Measurements from ENCODE around the gene AKNAD1.

The AKNAD1 gene

GRCh38 chr1:108854221-108855019 is 2.5 kb downstream of the AKNAD1 start:
- no peak for DNase-seq (ENCODE audit: low spot score)
- Mint-ChIP-seq H3K27me3 (ENCODE audit: low read depth) (peaks cover 40% of the 10 kb centered on the region), H3K4me1 (ENCODE audit: low read depth) (peaks cover 36% of the 10 kb centered on the region), H3K4me3 (no peak overlapping the region), H3K9me3 (no peaks in the 10 kb centered on the region), H3K27ac (no peak overlapping the region), H3K36me3 (ENCODE audit: low read depth) (no peaks in the 10 kb centered on the region)

GRCh38 chr1:108852221-108852975 is 4.5 kb downstream of the AKNAD1 start:
- no peaks in the 10 kb centered on the region for H3K36me3 Mint-ChIP-seq (ENCODE audit: low read depth)
- H3K27ac Mint-ChIP-seq = peak overlapping the region; percentile 6
- no peaks in the 10 kb centered on the region for H3K9me3 Mint-ChIP-seq
- H3K27me3 Mint-ChIP-seq (ENCODE audit: low read depth) = peaks cover 39% of the 10 kb centered on the region
- peak overlapping the region; percentile 63 for H3K4me3 Mint-ChIP-seq
- peaks cover 27% of the 10 kb centered on the region for H3K4me1 Mint-ChIP-seq (ENCODE audit: low read depth)
- DNase-seq (ENCODE audit: low spot score) = no peak

GRCh38 chr1:108851567-108851966 is 5.3 kb downstream of the AKNAD1 start:
- H3K9me3 Mint-ChIP-seq = no peaks in the 10 kb centered on the region
- DNase-seq (ENCODE audit: low spot score) = no peak
- H3K36me3 Mint-ChIP-seq (ENCODE audit: low read depth) = no peaks in the 10 kb centered on the region
- H3K4me3 Mint-ChIP-seq = no peak overlapping the region
- no peak overlapping the region for H3K27ac Mint-ChIP-seq
- peaks cover 26% of the 10 kb centered on the region for H3K4me1 Mint-ChIP-seq (ENCODE audit: low read depth)
- H3K27me3 Mint-ChIP-seq (ENCODE audit: low read depth) = peaks cover 37% of the 10 kb centered on the region

GRCh38 chr1:108850929-108851328 is 6.0 kb downstream of the AKNAD1 start:
- no peak overlapping the region for H3K27ac Mint-ChIP-seq
- peaks cover 25% of the 10 kb centered on the region for H3K4me1 Mint-ChIP-seq (ENCODE audit: low read depth)
- no peak overlapping the region for H3K4me3 Mint-ChIP-seq
- DNase-seq (ENCODE audit: low spot score) = no peak
- peaks cover 33% of the 10 kb centered on the region for H3K27me3 Mint-ChIP-seq (ENCODE audit: low read depth)
- H3K36me3 Mint-ChIP-seq (ENCODE audit: low read depth) = no peaks in the 10 kb centered on the region
- H3K9me3 Mint-ChIP-seq = no peaks in the 10 kb centered on the region

- Mint-ChIP-seq H3K4me3 (no peak overlapping the region), H3K27ac (no peak overlapping the region), H3K9me3 (no peaks in the 10 kb centered on the region), H3K27me3 (ENCODE audit: low read depth) (peaks cover 23% of the 10 kb centered on the region), H3K4me1 (ENCODE audit: low read depth) (peaks cover 20% of the 10 kb centered on the region), H3K36me3 (ENCODE audit: low read depth) (no peaks in the 10 kb centered on the region)
- DNase-seq (ENCODE audit: low spot score) = no peak
These were observed 8.1 kb downstream of the AKNAD1 start for GRCh38 chr1:108848806-108849205.

GRCh38 chr1:108847494-108847893 is 9.4 kb downstream of the AKNAD1 start:
- no peak overlapping the region for H3K27ac Mint-ChIP-seq
- H3K27me3 Mint-ChIP-seq (ENCODE audit: low read depth) = peaks cover 27% of the 10 kb centered on the region
- no peaks in the 10 kb centered on the region for H3K9me3 Mint-ChIP-seq
- no peaks in the 10 kb centered on the region for H3K36me3 Mint-ChIP-seq (ENCODE audit: low read depth)
- no peak overlapping the region for H3K4me3 Mint-ChIP-seq
- peaks cover 16% of the 10 kb centered on the region for H3K4me1 Mint-ChIP-seq (ENCODE audit: low read depth)
- no peak for DNase-seq (ENCODE audit: low spot score)

- Mint-ChIP-seq H3K4me3 (no peak overlapping the region), H3K4me1 (ENCODE audit: low read depth) (peaks cover 4% of the 10 kb centered on the region), H3K27ac (no peak overlapping the region), H3K27me3 (ENCODE audit: low read depth) (peaks cover 35% of the 10 kb centered on the region), H3K36me3 (ENCODE audit: low read depth) (no peaks in the 10 kb centered on the region), H3K9me3 (no peaks in the 10 kb centered on the region)
- no peak for DNase-seq (ENCODE audit: low spot score)
These were observed 10.9 kb downstream of the AKNAD1 start for GRCh38 chr1:108845991-108846390.

- no peak for DNase-seq (ENCODE audit: low spot score)
These were observed 11.4 kb downstream of the AKNAD1 start for GRCh38 chr1:108845446-108845845.

GRCh38 chr1:108843390-108844137 is 13.3 kb downstream of the AKNAD1 start:
- H3K4me3 Mint-ChIP-seq = no peak overlapping the region
- peaks cover 2% of the 10 kb centered on the region for H3K4me1 Mint-ChIP-seq (ENCODE audit: low read depth)
- H3K27ac Mint-ChIP-seq = no peak overlapping the region
- H3K27me3 Mint-ChIP-seq (ENCODE audit: low read depth) = peaks cover 37% of the 10 kb centered on the region
- no peaks in the 10 kb centered on the region for H3K36me3 Mint-ChIP-seq (ENCODE audit: low read depth)
- no peak for DNase-seq (ENCODE audit: low spot score)
- H3K9me3 Mint-ChIP-seq = no peaks in the 10 kb centered on the region

More at GRCh38 chr1:108845446-108845845, 11.4 kb downstream of the AKNAD1 start:
- Mint-ChIP-seq H3K9me3 (no peaks in the 10 kb centered on the region), H3K27ac (no peak overlapping the region), H3K27me3 (ENCODE audit: low read depth) (peaks cover 35% of the 10 kb centered on the region), H3K4me3 (no peak overlapping the region), H3K36me3 (ENCODE audit: low read depth) (no peaks in the 10 kb centered on the region), H3K4me1 (ENCODE audit: low read depth) (peaks cover 2% of the 10 kb centered on the region)

GRCh38 chr1:108842525-108843181 is 14.2 kb downstream of the AKNAD1 start:
- H3K36me3 Mint-ChIP-seq (ENCODE audit: low read depth) = no peaks in the 10 kb centered on the region
- H3K9me3 Mint-ChIP-seq = no peaks in the 10 kb centered on the region
- no peak overlapping the region for H3K4me3 Mint-ChIP-seq
- DNase-seq (ENCODE audit: low spot score) = no peak
- no peak overlapping the region for H3K27ac Mint-ChIP-seq
- H3K4me1 Mint-ChIP-seq (ENCODE audit: low read depth) = peaks cover 2% of the 10 kb centered on the region
- peaks cover 39% of the 10 kb centered on the region for H3K27me3 Mint-ChIP-seq (ENCODE audit: low read depth)

- no peaks in the 10 kb centered on the region for H3K9me3 Mint-ChIP-seq
- no peak for DNase-seq (ENCODE audit: low spot score)
- peaks cover 2% of the 10 kb centered on the region for H3K4me1 Mint-ChIP-seq (ENCODE audit: low read depth)
- no peak overlapping the region for H3K27ac Mint-ChIP-seq
- no peaks in the 10 kb centered on the region for H3K36me3 Mint-ChIP-seq (ENCODE audit: low read depth)
- no peak overlapping the region for H3K4me3 Mint-ChIP-seq
- H3K27me3 Mint-ChIP-seq (ENCODE audit: low read depth) = peaks cover 39% of the 10 kb centered on the region
These were observed 15.2 kb downstream of the AKNAD1 start for GRCh38 chr1:108841703-108842102.

- Mint-ChIP-seq H3K4me1 (ENCODE audit: low read depth) (peaks cover 9% of the 10 kb centered on the region), H3K9me3 (no peaks in the 10 kb centered on the region), H3K36me3 (ENCODE audit: low read depth) (no peaks in the 10 kb centered on the region), H3K4me3 (no peak overlapping the region), H3K27ac (no peak overlapping the region), H3K27me3 (ENCODE audit: low read depth) (peaks cover 19% of the 10 kb centered on the region)
- no peak for DNase-seq (ENCODE audit: low spot score)
These were observed 24.0 kb downstream of the AKNAD1 start for GRCh38 chr1:108832929-108833328.

GRCh38 chr1:108831225-108831624 is 25.7 kb downstream of the AKNAD1 start:
- Mint-ChIP-seq H3K27ac (no peak overlapping the region), H3K36me3 (ENCODE audit: low read depth) (no peaks in the 10 kb centered on the region), H3K27me3 (ENCODE audit: low read depth) (peaks cover 8% of the 10 kb centered on the region), H3K4me3 (no peak overlapping the region), H3K4me1 (ENCODE audit: low read depth) (peaks cover 11% of the 10 kb centered on the region), H3K9me3 (no peaks in the 10 kb centered on the region)
- no peak for DNase-seq (ENCODE audit: low spot score)
